PC-9 (cell line): ENCODE measurements around the gene NARF. TPM values are rescaled to one million over a fixed set of nuclear protein-coding genes. Genes with fewer than 3 reads are reported as not detected.

Experiments used
- BruUV-seq: library from RNA; stranded (reverse); fragments of 400-500 nt; replicated peaks from 2 replicates; lab custom pipeline; 2021; lab: Mats Ljungman, UMichigan
- CTCF ChIA-PET: fragments of 300-600 bp; sonication (Branson Sonifier 250); formaldehyde crosslinking; loops from one replicate; lab custom pipeline; 2022; ENCODE audit warnings: antibody characterized with exemption; lab: Charles Lee
- POLR2A ChIA-PET: fragments of 300-600 bp; sonication (Branson Sonifier 250); formaldehyde crosslinking; loops from one replicate; lab custom pipeline; 2022; ENCODE audit warnings: antibody characterized with exemption; ENCODE audit not compliant: unreplicated experiment; lab: Charles Lee
- DNase-seq, 2 experiments: peaks; one replicate each; pipeline versions ENCODE4 v3.0.0 to v3.0.0-alpha.2; 2015 to 2022; ENCODE audit warnings: mixed read lengths in 1 of 2
- H2AFZ ChIP-seq: fragments of 200-600 bp; sonication (generic); 2 replicates; pipeline ENCODE4 v1.8.1; 2017; ENCODE audit warnings: antibody characterized with exemption
- H3F3A ChIP-seq: fragments of 200-600 bp; sonication (generic); 2 replicates; pipeline ENCODE4 v1.8.1; 2017; ENCODE audit warnings: antibody characterized with exemption, mild to moderate bottlenecking, low read depth; ENCODE audit not compliant: insufficient read depth
- H3K27ac ChIP-seq: fragments of 200-600 bp; sonication (generic); 2 replicates; pipeline ENCODE4 v1.6.1; 2016; ENCODE audit warnings: mixed run types
- H3K27me3 ChIP-seq: fragments of 200-600 bp; sonication (generic); 2 replicates; pipeline ENCODE4 v1.6.1; 2016; ENCODE audit warnings: low read depth, mixed run types; ENCODE audit not compliant: insufficient read depth
- H3K36me3 ChIP-seq: fragments of 200-600 bp; sonication (generic); 2 replicates; pipeline ENCODE4 v1.6.1; 2016; ENCODE audit warnings: low read depth, mixed run types
- H3K4me1 ChIP-seq: fragments of 200-600 bp; sonication (generic); replicated peaks from 2 replicates; pipeline ENCODE4 v1.6.1; 2016; ENCODE audit warnings: mixed run types; ENCODE audit not compliant: insufficient read depth
- H3K4me2 ChIP-seq: fragments of 200-600 bp; sonication (generic); 2 replicates; pipeline ENCODE4 v1.6.1; 2017; ENCODE audit warnings: mixed run types
- H3K4me3 ChIP-seq: fragments of 200-600 bp; sonication (generic); 2 replicates; pipeline ENCODE4 v1.6.1; 2016; ENCODE audit warnings: mixed run types
- H3K79me2 ChIP-seq: fragments of 200-600 bp; sonication (generic); 2 replicates; pipeline ENCODE4 v1.6.1; 2017; ENCODE audit warnings: low read depth, mixed run types
- H3K9me2 ChIP-seq: fragments of 200-600 bp; sonication (generic); 2 replicates; pipeline ENCODE4 v1.8.1; 2017; ENCODE audit warnings: mild to moderate bottlenecking; ENCODE audit not compliant: insufficient read depth
- H3K9me3 ChIP-seq: fragments of 200-600 bp; sonication (generic); 2 replicates; pipeline ENCODE4 v1.8.1; 2016; ENCODE audit warnings: low read depth; ENCODE audit not compliant: insufficient read depth
- H4K20me1 ChIP-seq: fragments of 200-600 bp; sonication (generic); 2 replicates; pipeline ENCODE4 v1.8.1; 2017; ENCODE audit not compliant: insufficient read depth
- CTCF ChIP-seq: fragments of 200-600 bp; sonication (generic); conservative IDR thresholded peaks from 2 replicates; pipeline ENCODE4 v1.6.1; 2017; ENCODE audit warnings: mixed run types, antibody characterized with exemption, mild to moderate bottlenecking, moderate library complexity
- EZH2 ChIP-seq: fragments of 200-600 bp; sonication (generic); IDR thresholded peaks from 2 replicates; pipeline ENCODE4 v1.8.0; 2017; ENCODE audit warnings: antibody characterized with exemption, low read depth
- intact Hi-C: fragments of 100-400 bp; cut with micrococcal nuclease; formaldehyde crosslinking; loops from one replicate; pipeline ENCODE4 v1.10.0; 2022; ENCODE audit not compliant: unreplicated experiment
- total RNA-seq: library from RNA; stranded (reverse); gene quantifications from 2 replicates; pipeline ENCODE4 v1.2.3, GENCODE V29; 2021

The NARF gene
- total RNA-seq, 1 experiment from 2014 or later: 57.2 TPM

- Histone ChIP-seq H3K36me3 (no peaks in the 10 kb centered on the region), H3F3A (no peaks in the 10 kb centered on the region), H3K9me2 (no peaks in the 10 kb centered on the region), H3K27me3 (no peaks in the 10 kb centered on the region), H3K27ac (no peak overlapping the region), H3K79me2 (no peaks in the 10 kb centered on the region), H3K4me2 (no peak overlapping the region), H3K9me3 (no peaks in the 10 kb centered on the region), H2AFZ (no peak overlapping the region), H4K20me1 (no peaks in the 10 kb centered on the region), H3K4me1 (no peaks in the 10 kb centered on the region), H3K4me3 (no peak overlapping the region)
- no TSS peak for BruUV-seq
- no peak for DNase-seq
- ChIA-PET CTCF (no interaction called here), POLR2A (no interaction called here)
- TF ChIP-seq CTCF (no peak), EZH2 (no peak)
- intact Hi-C loops: no loop called here
These were observed 22.6 kb upstream of the NARF start for GRCh38 chr17:82435601-82436583.

DNA sequence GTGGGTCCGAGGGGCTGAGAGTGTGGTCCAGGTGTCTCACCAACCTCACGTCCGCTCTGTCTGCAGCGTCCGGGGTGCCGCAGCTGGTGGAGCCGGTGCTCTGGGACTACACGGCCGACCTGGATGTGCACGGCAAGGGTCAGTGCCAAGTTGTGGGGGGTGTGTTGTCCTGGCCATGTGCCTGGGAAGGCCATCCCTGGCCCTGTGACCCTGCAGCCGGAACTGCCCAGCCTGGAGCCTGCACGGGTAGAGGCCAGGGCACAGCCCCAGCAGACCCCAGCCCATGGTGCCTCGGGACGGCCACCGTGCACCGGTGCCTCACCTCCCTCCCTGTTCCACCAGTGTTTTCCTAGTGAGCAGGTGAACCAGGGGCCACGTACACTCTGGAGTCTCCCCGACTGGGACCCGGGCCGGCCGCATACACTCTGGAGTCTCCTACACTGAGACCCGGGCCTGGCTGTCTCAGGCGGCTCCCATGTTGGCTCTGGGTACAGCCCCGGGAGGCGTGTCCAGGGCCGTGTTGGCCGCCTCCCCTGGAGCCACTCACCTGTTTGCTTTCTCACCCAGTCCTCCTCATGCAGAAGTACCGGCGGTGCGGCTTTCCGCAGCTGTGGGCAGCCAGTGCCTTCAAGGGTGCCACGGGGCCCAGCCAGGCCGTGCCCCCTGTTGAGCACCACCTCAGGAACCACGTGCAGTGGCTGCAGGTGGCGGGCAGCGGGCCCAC, 21.8 kb upstream of the NARF start:
- no peak overlapping the region for H3K4me2 ChIP-seq
- H3K36me3 ChIP-seq: no peaks in the 10 kb centered on the region
- BruUV-seq: no TSS peak
- no peak for DNase-seq
- H3K79me2 ChIP-seq: no peaks in the 10 kb centered on the region
- ChIA-PET CTCF (no interaction called here), POLR2A (no interaction called here)
- H3K4me1 ChIP-seq: no peaks in the 10 kb centered on the region
- no peak for TF ChIP-seq EZH2
- TF ChIP-seq CTCF: no peak
- no peaks in the 10 kb centered on the region for H3F3A ChIP-seq
- H3K27me3 ChIP-seq: no peaks in the 10 kb centered on the region
- no peak overlapping the region for H3K4me3 ChIP-seq
- intact Hi-C loops: no loop called here
- no peak overlapping the region for H3K27ac ChIP-seq
- no peaks in the 10 kb centered on the region for H3K9me2 ChIP-seq
- no peaks in the 10 kb centered on the region for H3K9me3 ChIP-seq
- no peaks in the 10 kb centered on the region for H4K20me1 ChIP-seq
- no peak overlapping the region for H2AFZ ChIP-seq

GRCh38 chr17:82437325-82437668, 21.2 kb upstream of the NARF start:
- H3F3A ChIP-seq: no peaks in the 10 kb centered on the region
- no peaks in the 10 kb centered on the region for H3K9me3 ChIP-seq
- H3K79me2 ChIP-seq: no peaks in the 10 kb centered on the region
- POLR2A ChIA-PET: no interaction called here
- TF ChIP-seq EZH2: no peak
- TF ChIP-seq CTCF: no peak
- H3K36me3 ChIP-seq: no peaks in the 10 kb centered on the region
- DNase-seq: no peak
- no peak overlapping the region for H3K27ac ChIP-seq
- H3K27me3 ChIP-seq: no peaks in the 10 kb centered on the region
- H3K4me1 ChIP-seq: no peaks in the 10 kb centered on the region
- H3K9me2 ChIP-seq: no peaks in the 10 kb centered on the region
- no peak overlapping the region for H3K4me2 ChIP-seq
- intact Hi-C loops: no loop called here
- H3K4me3 ChIP-seq: no peak overlapping the region
- H2AFZ ChIP-seq: no peak overlapping the region
- CTCF ChIA-PET: no interaction called here
- BruUV-seq: no TSS peak
- H4K20me1 ChIP-seq: no peaks in the 10 kb centered on the region
